UCSD-AML1 (cell line): ENCODE data around the gene DCAF10.
"Not testable (repeated sequence)": the region's sequence is repeated elsewhere in the genome, so short reads cannot be mapped to it uniquely, and the experiment has no call there.

Experiments
- DNase-seq: peaks from one replicate; lab custom pipeline; 2025; ENCODE audit not compliant: unreplicated experiment; lab: John Stamatoyannopoulos, UW

Gene DCAF10

GRCh38 chr9:37790096-37790495 is 10.5 kb upstream of the DCAF10 start:
- no peak for DNase-seq

GRCh38 chr9:37792122-37792521 is 8.5 kb upstream of the DCAF10 start:
- DNase-seq, result no peak

GRCh38 chr9:37796232-37796631 is 4.4 kb upstream of the DCAF10 start:
- DNase-seq, result no peak

- DNase-seq, result no peak
Measured at GRCh38 chr9:37798677-37799076, 1.9 kb upstream of the DCAF10 start.

GRCh38 chr9:37801287-37801850 is 772 bp downstream of the DCAF10 start:
- peak; percentile 49 for DNase-seq

- no peak for DNase-seq
Measured at GRCh38 chr9:37801959-37802711, 1.5 kb downstream of the DCAF10 start.

DNA sequence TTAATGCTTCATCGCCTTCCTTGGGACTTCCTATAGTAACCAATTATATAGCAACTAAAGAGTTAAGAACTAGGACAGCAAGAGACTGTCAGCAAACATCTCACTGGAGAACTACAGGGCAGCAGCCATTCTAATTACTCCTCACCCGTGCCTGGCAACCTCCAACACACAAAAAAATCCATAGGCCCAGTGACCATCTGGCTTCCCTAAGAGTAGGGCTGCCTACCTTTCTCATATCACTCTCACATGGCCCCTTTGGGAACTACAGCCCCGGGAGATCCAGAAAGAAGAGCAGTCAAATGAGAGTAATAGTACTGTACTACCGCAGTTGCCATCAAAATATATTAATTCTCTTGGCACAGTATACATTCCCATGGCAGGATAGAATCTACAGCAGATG is 5.7 kb downstream of the DCAF10 start:
- no peak for DNase-seq

- not testable (repeated sequence) for DNase-seq
Measured at GRCh38 chr9:37809676-37810075, 9.1 kb downstream of the DCAF10 start.

- no peak for DNase-seq
Measured at GRCh38 chr9:37811906-37812476, 11.4 kb downstream of the DCAF10 start.

DNA sequence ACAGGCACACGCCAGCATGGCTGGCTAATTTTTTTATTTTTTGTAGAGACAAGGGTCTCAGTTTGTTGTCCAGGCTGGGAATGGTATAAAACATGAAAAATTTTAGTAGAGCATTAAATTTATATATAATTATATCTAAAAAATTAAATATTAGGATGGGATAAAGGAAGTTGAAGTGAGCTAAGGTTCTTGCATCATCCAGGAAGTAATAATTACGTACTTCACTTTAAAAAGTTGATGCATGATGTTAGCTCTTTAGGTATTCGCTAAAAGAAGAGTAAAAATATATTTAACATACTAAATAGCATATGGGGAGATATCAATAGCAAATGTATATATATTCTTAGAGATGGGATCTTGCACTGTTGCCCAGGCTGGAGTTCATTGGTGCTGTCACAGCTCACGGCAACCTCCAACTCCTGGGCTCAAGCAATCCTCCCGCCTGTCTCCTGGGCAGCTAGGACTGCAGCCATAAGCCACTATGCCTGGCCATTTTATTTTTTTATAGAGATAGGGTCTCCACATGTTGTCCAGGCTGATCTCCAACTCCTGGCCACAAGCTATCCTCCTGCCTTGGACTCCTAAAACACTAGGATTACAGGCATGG is 12.3 kb downstream of the DCAF10 start:
- DNase-seq, result no peak

GRCh38 chr9:37818849-37819248 is 18.3 kb downstream of the DCAF10 start:
- DNase-seq, result no peak

DNA sequence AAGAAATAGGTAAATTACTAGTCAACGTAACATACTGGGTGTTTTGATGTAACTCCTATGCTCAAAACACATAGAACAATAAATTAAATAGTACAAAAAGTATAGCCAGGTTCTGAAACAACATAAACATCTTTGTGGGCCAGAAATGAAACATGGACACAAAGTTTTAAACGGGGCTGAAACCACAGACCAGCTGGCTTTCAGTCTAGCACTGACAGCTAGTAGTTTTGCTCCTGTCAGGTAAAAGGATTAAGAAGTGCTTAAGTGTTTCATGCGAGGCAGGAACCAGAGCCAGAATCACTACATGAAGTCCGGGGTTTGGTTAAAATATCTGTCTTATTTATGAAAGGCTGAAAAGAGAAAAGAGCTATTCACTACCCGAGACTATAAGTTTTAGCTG is 19.5 kb downstream of the DCAF10 start:
- DNase-seq, result no peak

- DNase-seq, result not testable (repeated sequence)
Measured at GRCh38 chr9:37825174-37825573, 24.6 kb downstream of the DCAF10 start.

GRCh38 chr9:37827483-37828165 is 27.0 kb downstream of the DCAF10 start:
- DNase-seq, result no peak

DNA sequence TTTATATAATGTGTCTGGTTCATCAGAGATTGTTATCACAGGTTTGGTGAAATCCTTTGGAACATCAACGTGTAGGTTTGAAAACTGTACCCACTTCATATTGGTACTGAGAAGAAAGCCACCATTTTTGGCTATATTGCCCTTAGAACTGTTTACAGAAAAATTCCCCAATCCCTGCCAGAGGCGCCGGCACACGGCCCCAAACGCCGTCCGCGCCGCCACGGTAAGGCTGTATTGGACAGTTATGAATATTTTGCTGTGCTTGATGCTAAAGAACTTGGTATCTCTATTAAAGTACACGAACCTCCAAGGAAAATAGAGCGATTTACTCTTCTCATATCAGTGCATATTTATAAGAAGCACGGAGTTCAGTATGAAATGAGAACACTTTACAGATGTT is 35.2 kb downstream of the DCAF10 start:
- DNase-seq, result no peak

DNA sequence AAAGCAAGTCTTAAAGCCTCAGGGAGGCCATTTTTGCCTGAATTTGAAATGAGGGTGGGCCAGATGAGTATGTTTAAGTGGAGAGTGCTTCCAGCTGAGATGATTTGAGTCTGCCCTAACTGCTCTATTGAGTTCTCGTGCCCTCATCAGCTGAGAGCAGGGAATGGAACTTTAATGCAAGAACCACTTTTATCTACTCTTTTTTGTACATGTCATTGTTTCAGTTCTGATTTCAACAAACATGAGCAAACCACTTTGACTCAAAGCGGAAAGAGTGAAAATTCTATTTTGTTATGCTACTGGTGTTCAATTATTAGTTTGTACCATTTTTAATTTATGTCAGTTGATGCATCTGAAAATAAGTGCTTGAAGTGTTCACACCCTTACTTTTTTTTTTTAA is 35.8 kb downstream of the DCAF10 start:
- DNase-seq, result no peak

- no peak for DNase-seq
Measured at GRCh38 chr9:37839496-37840461, 39.2 kb downstream of the DCAF10 start.

GRCh38 chr9:37840560-37841194 is 40.1 kb downstream of the DCAF10 start:
- no peak for DNase-seq

DNA sequence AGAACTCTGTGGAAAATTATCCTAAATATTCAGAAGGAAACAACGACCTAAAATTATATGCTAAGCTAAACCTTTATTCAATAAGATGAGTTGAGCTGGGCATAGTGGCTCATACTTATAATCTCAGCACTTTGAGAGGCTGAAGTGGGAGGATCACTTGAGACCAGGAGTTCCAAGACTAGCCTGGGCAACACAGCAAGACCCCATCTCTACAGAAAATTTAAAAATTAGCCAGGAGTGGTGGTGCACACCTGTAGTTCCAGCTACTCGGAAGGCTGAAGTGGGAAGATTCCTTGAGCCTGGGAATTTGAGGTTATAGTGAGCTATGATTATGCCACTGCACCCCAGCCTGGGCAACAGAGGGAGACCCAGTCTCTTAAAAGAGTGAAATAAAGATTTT is 51.6 kb downstream of the DCAF10 start:
- DNase-seq, result no peak

- no peak for DNase-seq
Measured at GRCh38 chr9:37856551-37856950, 56.0 kb downstream of the DCAF10 start.
